GM10847 (cell line): Measurements from ENCODE around the gene NR2C2.
A peak's percentile ranks its signal among the peaks of the same experiment; 100 is the strongest.

ENCODE experiments used
- POLR2A ChIP-seq: IDR thresholded peaks from 2 replicates; pipeline ENCODE4 v1.6.1; 2011; ENCODE audit not compliant: insufficient read length; ENCODE audit errors: extremely low read depth

The NR2C2 gene

DNA sequence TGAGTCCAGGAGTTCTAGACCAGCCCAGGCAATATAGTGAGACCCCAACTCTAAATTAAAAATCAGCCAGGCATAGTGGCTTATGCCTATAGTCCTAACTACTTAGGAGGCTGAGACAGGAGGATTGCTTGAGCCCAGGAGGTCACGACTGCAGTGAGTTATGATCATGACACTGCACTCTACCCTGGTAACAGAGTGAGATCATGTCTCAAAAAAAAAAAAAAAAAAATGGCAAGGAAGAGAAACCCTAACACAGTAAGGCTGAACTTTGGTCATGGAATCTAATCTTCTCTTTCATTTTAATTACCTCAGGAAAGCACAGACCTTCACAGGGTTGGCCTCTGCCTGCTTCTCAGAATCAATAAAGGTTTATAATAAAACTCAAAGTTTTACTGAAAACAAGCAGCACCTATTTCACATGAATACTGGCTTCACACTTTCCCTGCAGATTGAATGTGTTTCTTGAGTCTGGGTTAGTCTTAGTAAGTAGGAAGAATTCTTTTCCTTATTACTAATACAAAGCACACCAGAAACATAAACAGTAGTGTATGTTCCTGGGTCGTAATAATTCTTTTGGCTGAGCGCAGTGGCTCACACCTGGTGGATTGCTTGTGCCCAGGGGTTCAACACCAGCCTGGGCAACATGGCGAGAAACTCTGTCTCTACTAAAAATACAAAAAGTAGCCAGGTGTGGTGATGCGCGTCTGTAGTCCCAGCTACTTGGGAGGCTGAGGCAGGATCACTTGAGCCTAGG is 11.6 kb upstream of the NR2C2 start:
- TF ChIP-seq POLR2A, result no peak

DNA sequence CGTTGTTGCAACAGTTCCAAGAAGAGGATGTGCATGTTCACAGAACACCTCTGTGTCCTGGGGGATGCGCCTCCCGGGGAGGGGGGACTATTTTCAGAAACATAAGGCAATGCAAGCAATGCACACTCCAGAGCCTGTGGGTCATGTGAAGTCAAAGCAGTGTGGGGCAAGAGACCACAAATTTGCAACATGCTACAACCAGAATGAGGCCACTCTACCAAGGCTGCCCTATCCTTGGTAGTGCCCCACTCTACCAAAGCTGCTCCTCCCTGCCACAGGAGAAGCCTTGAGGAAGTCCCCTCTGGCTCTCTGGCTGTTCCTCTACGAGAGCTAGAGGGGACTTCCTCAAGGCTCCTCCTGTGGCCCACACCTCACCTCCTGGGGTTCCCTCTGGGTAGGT is 8.4 kb upstream of the NR2C2 start:
- TF ChIP-seq POLR2A, result no peak

DNA sequence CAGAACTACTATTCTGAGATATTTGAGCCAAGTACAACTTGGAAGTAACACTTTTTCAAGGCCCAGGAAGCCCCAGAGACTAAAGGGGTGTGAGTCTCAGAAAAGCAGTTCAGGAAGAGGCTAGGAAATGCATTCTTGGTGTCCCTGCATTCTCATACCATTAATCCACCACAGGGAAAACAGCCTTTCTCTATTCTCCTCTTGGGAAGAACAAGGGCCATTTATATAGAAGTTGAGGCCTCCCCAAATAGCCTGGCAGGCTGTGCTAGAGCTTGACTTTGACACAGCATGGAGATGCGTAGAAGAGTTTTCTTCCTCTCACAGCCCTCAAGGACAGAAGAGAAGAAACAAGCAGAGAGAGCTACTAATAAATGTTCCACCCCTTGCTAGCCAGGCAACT is 5.5 kb upstream of the NR2C2 start:
- no peak for TF ChIP-seq POLR2A

DNA sequence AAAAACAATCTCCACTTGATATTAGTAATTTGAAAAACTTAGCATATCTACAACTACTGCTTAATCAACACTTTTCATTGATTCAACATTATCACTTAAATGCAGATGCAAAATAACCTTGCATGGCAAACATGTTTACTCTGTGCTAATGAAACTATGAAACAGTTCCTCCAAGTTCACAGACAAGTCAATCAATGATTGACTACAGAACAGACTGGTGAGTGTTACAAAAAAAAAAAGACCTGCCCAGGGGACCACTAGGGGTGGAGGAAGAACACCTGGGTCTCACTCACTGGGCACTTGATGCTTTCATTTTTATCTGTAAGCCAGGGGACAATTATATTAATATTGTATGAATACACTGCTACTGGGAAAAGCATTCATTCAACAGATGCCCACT is 4.3 kb upstream of the NR2C2 start:
- TF ChIP-seq POLR2A, result no peak

DNA sequence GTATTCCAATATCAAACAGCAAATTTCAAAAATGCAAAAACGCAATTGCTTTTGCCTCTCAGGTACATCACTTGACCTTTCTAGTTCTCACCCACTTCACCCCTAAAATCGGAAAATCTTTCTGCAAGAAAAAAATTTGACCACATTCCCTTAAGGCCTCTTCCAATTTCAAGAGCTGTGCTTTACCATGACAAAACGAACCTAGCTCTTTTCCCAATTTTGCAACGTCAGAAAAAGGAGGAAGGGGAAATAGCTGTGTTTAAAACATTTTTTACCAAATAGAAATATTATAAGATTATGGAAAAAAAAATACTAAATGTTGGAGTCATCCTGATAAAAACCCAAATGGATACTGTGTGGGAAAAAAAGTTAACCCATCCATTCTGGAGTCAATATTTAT is 1.1 kb upstream of the NR2C2 start:
- TF ChIP-seq POLR2A, result no peak

DNA sequence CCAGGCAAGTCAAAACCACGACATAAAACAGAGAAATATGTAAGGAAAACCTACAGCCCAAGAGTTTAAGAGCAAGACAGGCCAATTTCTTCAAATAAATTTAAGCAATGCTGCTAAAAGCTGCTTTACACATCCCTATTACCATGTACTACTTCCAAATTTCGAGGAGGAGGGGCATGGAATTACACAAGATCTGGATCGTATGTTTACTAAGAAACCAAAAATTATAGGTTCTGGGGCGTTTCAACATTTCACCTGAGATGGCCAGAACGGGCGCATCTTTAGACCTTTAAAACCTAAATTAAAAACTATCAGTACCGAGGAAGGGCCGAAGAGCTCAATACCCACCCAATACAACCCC is 664 bp upstream of the NR2C2 start:
- TF ChIP-seq POLR2A, result no peak

DNA sequence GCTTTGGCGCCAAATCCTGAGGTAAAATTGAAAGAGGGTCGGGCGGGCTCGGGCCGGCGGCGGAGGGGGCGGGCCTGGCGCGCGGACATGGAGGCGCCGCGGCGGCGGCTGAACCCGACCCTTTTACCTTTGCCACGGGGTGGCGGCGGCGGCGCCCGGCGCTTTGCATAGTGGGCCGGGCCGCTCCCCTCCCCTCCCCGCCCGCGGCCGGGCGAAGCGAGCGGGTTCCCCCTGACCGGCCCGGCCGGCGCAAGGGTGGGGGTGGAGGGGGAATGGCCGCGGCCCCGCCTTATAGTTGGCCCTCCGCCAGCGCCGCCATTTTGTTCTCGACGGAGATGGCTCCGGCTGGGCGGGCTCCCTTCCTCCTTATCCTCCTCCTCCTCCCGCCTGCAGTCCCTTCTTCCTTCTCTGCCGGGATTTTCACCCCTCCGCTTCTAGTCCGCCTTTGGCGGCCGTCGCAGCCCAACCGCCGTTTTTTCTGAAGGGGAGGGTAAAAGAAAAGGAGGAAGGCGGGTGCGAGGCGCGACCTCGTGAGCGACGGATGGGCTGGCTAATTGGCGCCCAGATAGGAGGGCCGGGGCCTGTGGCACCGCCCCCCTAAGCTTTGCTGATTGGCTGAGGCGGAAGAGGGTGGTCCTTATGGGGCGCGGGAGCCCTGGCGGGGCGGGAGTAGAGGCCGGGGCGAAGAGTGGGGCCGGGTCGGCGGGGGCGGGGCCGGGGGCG is 664 bp downstream of the NR2C2 start:
- TF ChIP-seq POLR2A, result no peak

DNA sequence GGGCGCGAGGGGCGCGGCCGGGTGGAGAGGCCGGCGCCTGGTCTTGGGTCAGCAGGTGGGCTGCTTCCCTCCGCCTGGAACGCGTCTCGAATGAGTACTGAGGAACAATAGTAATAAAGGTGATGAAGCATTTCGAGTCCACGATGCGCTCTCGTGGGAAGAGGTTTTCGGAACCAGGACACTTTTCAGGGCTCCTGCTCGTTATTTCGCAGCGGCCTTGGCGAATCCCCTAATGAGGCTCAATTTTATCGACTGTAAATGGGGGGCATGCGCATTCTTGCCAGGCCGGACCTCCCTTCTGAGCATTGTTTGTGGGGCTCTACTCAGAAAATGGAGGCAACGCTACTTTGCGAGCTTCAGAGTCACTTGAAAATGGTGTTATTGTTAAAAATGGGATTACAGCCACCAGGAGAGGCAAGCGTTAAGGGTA is 1.2 kb downstream of the NR2C2 start:
- TF ChIP-seq POLR2A, result peak; percentile 20

DNA sequence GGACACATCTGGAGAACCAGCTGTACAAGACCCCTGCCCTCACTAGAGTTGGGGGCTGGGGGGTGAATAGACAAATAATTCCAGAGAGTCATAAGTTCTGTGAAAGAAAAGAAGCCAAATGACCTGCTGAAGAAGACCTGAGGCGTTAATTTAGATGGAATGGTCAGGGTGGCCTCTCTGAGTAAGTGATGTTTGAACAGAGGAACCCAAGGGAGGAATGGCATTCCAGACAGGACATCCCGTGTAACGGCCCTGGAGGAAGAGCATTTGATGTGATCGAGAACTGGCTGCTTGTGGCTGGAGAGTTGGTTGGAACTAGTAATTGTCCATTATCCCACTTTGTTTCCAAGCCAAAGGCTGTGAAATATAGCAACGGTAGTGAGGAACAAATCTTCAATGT is 1.7 kb downstream of the NR2C2 start:
- no peak for TF ChIP-seq POLR2A

DNA sequence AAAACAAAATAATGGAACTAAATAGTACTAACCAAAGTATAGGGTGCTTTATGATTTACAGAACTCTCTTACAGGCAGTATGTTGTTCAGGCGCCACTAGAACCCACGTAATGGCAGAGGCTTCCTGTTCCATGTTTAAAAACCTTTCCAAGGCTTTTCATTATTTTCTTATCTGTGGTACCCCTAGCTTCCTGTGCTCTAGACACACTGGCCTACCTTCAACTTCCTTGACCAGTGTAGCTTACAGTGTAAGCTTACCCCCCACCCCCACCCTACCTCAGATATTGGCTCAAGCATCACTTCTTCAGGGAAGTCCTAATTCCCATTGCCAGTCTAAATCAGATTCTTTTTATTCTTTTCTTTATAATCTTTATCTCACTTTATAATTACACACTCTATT is 2.9 kb downstream of the NR2C2 start:
- TF ChIP-seq POLR2A, result no peak

DNA sequence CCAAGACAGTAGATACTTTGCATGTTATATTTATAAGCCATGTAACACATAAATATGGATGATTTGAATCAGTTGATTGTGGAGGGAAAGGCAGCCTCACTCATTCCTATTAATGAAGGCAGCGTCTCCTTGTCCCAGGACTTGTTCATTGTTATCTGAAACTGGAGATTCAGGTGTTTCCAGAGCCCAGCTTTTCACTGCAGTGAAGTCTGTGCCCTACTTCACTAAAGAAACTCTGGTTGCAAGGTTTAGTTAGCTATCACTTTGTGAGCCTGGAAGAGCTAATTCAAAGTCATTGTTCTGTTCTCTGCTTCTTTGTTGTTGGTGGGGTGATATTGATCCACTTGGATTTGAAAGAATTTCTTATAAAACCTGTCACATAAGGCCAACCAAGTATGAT is 9.8 kb downstream of the NR2C2 start:
- no peak for TF ChIP-seq POLR2A

DNA sequence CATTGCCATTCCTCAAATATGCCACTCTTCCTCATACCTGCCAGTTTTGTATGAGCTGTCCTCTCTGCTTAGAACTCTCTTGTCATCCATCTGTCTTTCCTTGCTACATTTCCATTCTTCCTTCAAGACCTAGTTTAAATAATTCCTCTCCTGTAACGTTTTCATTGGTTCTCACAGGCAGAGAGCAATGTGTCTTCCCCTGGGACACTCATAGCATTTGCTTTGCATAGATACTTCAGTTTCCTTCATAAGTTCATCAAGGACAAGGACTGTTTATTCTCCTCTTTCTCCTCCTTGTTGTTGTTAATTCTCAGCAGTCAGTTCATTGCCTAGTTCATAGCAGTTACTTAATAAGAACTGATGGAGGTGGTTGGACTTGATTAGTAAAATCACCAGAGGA is 10.5 kb downstream of the NR2C2 start:
- TF ChIP-seq POLR2A, result no peak

DNA sequence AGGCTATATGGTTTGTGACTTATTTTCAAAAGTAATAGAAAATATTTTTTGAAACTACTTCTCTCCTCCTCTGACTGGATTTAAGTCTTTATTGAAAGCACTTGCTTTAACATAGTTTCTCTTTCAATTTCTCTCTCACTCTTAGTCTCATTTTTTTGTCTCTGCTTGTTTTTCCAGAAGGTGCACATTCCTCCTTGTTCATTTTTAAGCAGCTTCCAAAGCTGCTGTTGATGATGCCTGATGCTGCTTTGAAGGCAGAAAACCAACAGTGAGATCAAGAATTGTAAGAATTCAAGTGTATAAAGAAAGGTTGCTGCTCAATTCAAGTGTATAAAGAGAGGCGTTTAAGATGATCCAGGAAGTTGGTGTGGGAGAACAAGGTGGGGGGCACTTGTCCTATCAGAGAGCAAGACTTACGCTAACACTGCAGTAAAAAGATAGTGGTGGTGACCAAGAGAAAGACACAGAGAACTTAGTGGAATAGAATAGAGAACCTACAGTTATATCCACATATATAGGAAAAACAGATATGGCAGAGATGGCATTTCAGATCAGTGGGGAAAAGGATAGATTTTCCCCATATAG is 12.1 kb downstream of the NR2C2 start:
- no peak for TF ChIP-seq POLR2A

DNA sequence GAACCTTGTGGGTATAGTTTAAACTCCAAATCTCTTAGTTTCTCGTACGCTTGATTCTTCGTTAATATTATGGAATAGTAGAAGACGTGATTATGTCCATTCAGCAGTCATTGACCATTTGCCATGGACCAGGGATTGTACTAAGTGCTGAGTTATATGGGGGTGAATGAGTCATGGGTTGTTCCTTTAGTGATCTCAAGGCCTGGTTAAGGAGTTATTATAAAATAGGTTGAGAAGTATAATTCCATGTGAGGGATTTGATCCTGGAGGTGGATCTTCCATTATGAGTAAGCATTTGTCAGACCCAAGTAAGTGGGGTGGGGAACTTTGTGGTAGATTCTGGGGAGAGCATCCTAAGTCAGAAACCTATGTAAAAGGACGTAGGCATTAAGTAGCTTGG is 15.4 kb downstream of the NR2C2 start:
- TF ChIP-seq POLR2A, result no peak

DNA sequence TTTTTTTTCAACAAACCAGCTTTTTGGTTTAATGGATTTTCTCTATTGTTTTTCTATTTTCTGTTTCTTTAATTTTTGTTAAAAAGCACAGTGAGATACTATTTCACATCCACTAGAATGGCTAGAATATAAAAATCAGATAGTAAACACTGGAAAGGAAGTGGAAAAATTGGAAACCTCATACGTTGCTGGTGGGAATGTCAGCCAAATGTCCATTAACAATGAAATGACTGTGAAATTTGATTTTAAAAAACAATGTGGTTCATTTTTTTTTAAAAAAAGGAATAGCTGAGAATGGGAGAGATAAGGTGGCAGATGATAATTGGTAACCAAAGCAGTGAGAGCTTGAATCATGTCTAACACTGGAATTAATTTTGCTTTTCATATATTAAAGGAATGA is 19.9 kb downstream of the NR2C2 start:
- TF ChIP-seq POLR2A, result no peak

DNA sequence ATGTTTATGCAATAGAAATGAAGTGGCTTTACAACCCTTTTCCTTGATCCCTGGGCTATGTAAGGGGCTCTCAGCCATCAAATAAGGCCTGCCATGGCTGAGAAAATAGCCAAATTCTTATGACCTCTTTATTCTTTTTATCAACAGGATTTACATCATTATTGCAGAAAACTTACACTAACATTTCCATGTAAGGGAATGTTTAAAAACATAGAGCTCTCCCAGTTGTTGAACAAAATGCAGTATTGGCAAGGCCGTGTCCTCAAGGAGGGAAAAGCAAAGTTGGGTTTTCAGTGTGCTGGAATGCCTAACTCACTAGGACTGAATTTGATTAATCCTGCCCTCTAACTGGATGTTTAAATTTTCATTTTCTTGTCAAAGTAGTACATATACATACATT is 22.3 kb downstream of the NR2C2 start:
- TF ChIP-seq POLR2A, result no peak
